Upper lobe of left lung (tissue), 4 donors: ENCODE results near the gene ACVRL1.

Experiments
- EP300 ChIP-seq, 4 donors: sonication (generic); formaldehyde crosslinking; IDR thresholded peaks; one replicate each; pipeline ENCODE4 v1.5.1; 2017; ENCODE audit warnings: antibody characterized with exemption in 4 of 4, control low read depth in 2 of 4
- POLR2A ChIP-seq, 4 donors: fragments of 450-650 bp; IDR thresholded peaks; one replicate each; pipeline ENCODE4 v1.5.1; 2016 to 2017; ENCODE audit warnings: antibody characterized with exemption in 4 of 4, mild to moderate bottlenecking in 2 of 4
- TF ChIP-seq, protein P1 (sequence below), 6 experiments: fragments of 450-650 bp in 4 of 6; fragments of 200-600 bp in 2 of 6; sonication (generic) in 2 of 6; IDR thresholded peaks; one replicate each; pipeline ENCODE4 v1.5.1; 2016 to 2019; ENCODE audit warnings: antibody characterized with exemption in 6 of 6

GRCh38 chr12:51863933-51864832 lies 43.1 kb upstream of the ACVRL1 start:
- TF ChIP-seq EP300 (IDR thresholded peaks at IDR 0.05) (no peak), POLR2A (IDR thresholded peaks at IDR 0.05) (no peak)
- TF ChIP-seq, protein P1, sequence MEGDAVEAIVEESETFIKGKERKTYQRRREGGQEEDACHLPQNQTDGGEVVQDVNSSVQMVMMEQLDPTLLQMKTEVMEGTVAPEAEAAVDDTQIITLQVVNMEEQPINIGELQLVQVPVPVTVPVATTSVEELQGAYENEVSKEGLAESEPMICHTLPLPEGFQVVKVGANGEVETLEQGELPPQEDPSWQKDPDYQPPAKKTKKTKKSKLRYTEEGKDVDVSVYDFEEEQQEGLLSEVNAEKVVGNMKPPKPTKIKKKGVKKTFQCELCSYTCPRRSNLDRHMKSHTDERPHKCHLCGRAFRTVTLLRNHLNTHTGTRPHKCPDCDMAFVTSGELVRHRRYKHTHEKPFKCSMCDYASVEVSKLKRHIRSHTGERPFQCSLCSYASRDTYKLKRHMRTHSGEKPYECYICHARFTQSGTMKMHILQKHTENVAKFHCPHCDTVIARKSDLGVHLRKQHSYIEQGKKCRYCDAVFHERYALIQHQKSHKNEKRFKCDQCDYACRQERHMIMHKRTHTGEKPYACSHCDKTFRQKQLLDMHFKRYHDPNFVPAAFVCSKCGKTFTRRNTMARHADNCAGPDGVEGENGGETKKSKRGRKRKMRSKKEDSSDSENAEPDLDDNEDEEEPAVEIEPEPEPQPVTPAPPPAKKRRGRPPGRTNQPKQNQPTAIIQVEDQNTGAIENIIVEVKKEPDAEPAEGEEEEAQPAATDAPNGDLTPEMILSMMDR (IDR thresholded peaks at IDR 0.05): no peak
